GM12872 (cell line): ENCODE measurements around the gene LRP10.

Source experiments
- CTCF ChIP-seq: IDR thresholded peaks from 3 replicates; pipeline ENCODE4 v1.5.1; 2011; ENCODE audit warnings: low read depth, mild to moderate bottlenecking, low read length, moderate library complexity; ENCODE audit not compliant: insufficient read depth

Gene LRP10

GRCh38 chr14:22892488-22892887, 20.9 kb downstream of the LRP10 start:
- no peak for TF ChIP-seq CTCF

DNA sequence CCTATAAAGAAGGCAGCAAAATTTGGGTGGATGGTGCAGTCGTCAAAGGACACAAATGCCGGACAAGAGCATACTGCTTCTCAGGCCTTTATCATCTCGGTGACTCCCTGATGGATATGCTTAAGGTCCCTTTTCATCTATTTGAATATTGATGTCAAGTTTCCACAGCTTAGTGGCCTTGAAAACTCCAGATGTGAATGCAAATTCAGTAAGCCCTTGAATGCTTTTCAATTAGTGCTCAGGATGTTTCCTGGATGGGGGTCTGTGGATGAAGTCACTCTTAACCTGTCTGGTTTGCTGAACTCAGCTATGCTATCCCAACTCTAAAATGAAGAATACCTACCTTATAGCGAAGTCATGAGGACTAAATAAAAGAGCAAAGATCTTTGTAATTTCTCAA, 22.2 kb downstream of the LRP10 start:
- no peak for TF ChIP-seq CTCF

DNA sequence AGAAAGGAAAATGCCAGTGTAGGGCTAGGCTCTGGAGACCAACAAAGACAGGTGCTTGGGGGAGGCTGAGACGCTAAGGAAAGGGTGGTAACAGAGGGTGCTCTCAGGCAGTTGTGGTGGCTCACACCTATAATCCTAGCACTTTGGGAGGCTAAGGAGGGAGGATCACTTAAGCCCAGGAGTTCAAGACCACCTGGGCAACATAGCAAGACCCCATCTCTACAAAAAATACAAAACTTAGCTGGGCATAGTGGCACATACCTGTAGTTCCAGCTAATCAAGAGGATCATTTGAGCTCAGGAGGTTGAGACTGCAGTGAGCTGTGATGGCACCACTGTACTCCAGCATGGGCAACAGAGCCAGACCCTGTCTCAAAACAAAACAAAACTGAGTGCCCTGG, 23.9 kb downstream of the LRP10 start:
- no peak for TF ChIP-seq CTCF

- no peak for TF ChIP-seq CTCF
Measured at GRCh38 chr14:22896356-22896755, 24.8 kb downstream of the LRP10 start.

DNA sequence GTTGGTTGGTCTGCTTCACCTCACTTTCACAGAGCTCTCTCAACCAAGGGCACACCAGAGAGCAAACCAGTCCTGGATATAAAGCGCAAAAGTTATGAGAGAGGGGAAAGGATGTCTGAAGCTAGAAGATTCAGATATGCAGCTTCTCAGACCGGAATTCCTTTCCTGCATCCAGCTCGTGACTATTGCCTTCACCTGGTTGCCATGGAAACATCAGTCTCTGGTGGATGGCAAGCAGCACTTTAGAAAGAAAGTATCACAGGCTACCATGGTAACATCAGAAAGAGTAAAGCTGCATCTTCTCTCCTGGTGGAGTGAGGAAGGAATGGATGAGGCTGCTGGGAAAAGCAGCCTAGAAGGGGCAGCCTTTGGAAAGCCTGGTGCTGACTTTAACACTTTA, 25.2 kb downstream of the LRP10 start:
- no peak for TF ChIP-seq CTCF

- no peak for TF ChIP-seq CTCF
Measured at GRCh38 chr14:22897357-22897756, 25.8 kb downstream of the LRP10 start.

- no peak for TF ChIP-seq CTCF
Measured at GRCh38 chr14:22898302-22899090, 27.0 kb downstream of the LRP10 start.
